Osteoblast (primary cell): ENCODE measurements around the gene ADGRG7. TPM values are rescaled to one million over a fixed set of nuclear protein-coding genes. Genes with fewer than 3 reads are reported as not detected.

Experiments
- DNase-seq: peaks from one replicate; pipeline ENCODE4 v3.0.0; 2011; ENCODE audit warnings: low spot score, mixed read lengths; ENCODE audit not compliant: insufficient read length; ENCODE audit errors: missing footprints
- H2AFZ ChIP-seq: 2 replicates; pipeline ENCODE4 v1.6.0; 2011; ENCODE audit warnings: mild to moderate bottlenecking, low read length
- H3K27ac ChIP-seq: 2 replicates; pipeline ENCODE4 v1.5.1; 2011; ENCODE audit warnings: mild to moderate bottlenecking, low read depth, low read length, moderate library complexity
- H3K27me3 ChIP-seq: 2 replicates; pipeline ENCODE4 v1.6.0; 2012; ENCODE audit warnings: mild to moderate bottlenecking, control low read depth, inconsistent platforms, low read length, moderate library complexity; ENCODE audit not compliant: insufficient read depth
- H3K36me3 ChIP-seq: 2 replicates; pipeline ENCODE4 v1.5.1; 2011; ENCODE audit warnings: mild to moderate bottlenecking, low read length, control low read depth, moderate library complexity; ENCODE audit not compliant: insufficient read depth
- H3K4me1 ChIP-seq: 2 replicates; pipeline ENCODE4 v1.5.1; 2011; ENCODE audit warnings: mild to moderate bottlenecking, low read length, control low read depth, moderate library complexity; ENCODE audit not compliant: insufficient read depth
- H3K4me2 ChIP-seq: 2 replicates; pipeline ENCODE4 v1.6.0; 2011; ENCODE audit warnings: mild to moderate bottlenecking, low read length; ENCODE audit not compliant: insufficient read depth
- H3K4me3 ChIP-seq: fragments of 200-600 bp; sonication (generic); 3 replicates; pipeline ENCODE4 v1.5.1; 2012; ENCODE audit warnings: mild to moderate bottlenecking, low read length, inconsistent platforms; ENCODE audit not compliant: insufficient read depth
- H3K79me2 ChIP-seq: 2 replicates; pipeline ENCODE4 v1.6.0; 2012; ENCODE audit warnings: mild to moderate bottlenecking, low read length, control low read depth, inconsistent platforms; ENCODE audit not compliant: insufficient read depth
- H3K9me3 ChIP-seq: 2 replicates; pipeline ENCODE4 v1.5.1; 2011; ENCODE audit warnings: low read depth, low read length, control low read depth
- H4K20me1 ChIP-seq: 2 replicates; pipeline ENCODE4 v1.6.0; 2012; ENCODE audit warnings: mild to moderate bottlenecking, low read length, control low read depth; ENCODE audit not compliant: insufficient read depth
- CTCF ChIP-seq: IDR thresholded peaks from 2 replicates; pipeline ENCODE4 v1.5.1; 2011; ENCODE audit warnings: mild to moderate bottlenecking, low read depth, low read length, moderate library complexity; ENCODE audit errors: extremely low read depth
- total RNA-seq: library from RNA; depleted of rRNA; stranded (reverse); fragments of >200 nt; gene quantifications from 2 replicates; pipeline ENCODE4 v1.2.3, GENCODE V29; 2012

The ADGRG7 gene
- total RNA-seq, 1 donor = not detected

GRCh38 chr3:100605358-100605757 lies 4.0 kb upstream of the ADGRG7 start:
- H3K4me1 ChIP-seq = peaks cover 11% of the 10 kb centered on the region

DNA sequence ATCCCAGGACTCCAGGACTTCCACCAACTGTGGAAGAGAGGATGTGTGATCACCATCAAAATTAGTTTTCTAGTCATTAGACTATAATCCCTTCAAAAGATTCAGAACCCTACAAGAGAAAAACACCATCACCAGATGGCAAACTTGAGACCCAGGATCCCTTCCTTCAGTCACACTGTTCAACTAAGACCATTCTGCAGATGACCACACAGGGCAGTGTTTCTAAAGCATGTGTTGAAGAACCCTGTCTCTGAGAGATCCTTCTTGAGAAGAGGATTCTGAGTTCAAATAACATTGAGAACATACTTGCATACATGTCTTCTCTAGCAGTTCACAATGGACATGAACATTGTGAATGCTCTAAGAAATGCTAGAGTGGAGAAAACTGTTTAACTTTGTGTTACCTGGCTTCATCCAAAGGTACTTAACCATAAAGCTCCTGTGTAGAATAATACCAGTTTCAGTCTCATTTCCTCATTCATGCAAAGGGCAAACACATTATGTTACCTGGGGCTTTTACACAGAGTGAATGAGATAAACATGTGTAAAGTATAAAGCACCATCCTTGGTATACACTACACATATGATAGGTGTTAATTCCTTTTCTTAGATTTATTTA lies 2.4 kb upstream of the ADGRG7 start:
- no peak for DNase-seq
- no peaks in the 10 kb centered on the region for H4K20me1 ChIP-seq
- H3K9me3 ChIP-seq = no peaks in the 10 kb centered on the region
- peaks cover 36% of the 10 kb centered on the region for H3K27me3 ChIP-seq
- H2AFZ ChIP-seq = no peak overlapping the region
- no peak overlapping the region for H3K27ac ChIP-seq
- H3K4me2 ChIP-seq = no peak overlapping the region
- no peaks in the 10 kb centered on the region for H3K36me3 ChIP-seq
- no peaks in the 10 kb centered on the region for H3K79me2 ChIP-seq
- peak; percentile 18 for TF ChIP-seq CTCF
- peaks cover 11% of the 10 kb centered on the region for H3K4me1 ChIP-seq
- no peak overlapping the region for H3K4me3 ChIP-seq

More at GRCh38 chr3:100605358-100605757, 4.0 kb upstream of the ADGRG7 start:
- no peaks in the 10 kb centered on the region for H3K79me2 ChIP-seq
- no peaks in the 10 kb centered on the region for H4K20me1 ChIP-seq
- H3K4me3 ChIP-seq = no peak overlapping the region
- H3K27ac ChIP-seq = no peak overlapping the region
- no peak for DNase-seq
- peaks cover 25% of the 10 kb centered on the region for H3K27me3 ChIP-seq
- no peaks in the 10 kb centered on the region for H3K36me3 ChIP-seq
- H3K4me2 ChIP-seq = no peak overlapping the region
- H2AFZ ChIP-seq = no peak overlapping the region
- no peak for TF ChIP-seq CTCF
- no peaks in the 10 kb centered on the region for H3K9me3 ChIP-seq

DNA sequence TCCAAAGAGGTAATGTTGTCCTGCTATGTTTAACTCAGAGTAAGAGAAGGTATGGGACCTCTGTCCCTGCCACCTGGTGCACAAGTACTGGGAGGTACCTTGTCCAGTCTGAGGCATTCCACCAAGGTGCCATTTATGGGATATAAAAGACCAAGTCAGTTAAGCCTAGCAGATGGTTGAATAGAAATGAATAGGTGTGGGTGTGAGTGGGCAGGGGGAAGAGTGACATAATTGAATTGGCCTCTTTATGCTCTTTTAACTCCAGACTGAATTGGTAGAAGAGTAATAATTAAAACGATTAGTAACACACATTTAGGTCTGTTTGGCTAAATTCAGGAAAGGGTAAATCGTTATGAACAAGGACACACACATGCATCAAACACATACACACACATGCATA lies 562 bp downstream of the ADGRG7 start:
- H3K79me2 ChIP-seq = no peaks in the 10 kb centered on the region
- H3K27ac ChIP-seq = no peak overlapping the region
- TF ChIP-seq CTCF = no peak
- no peak overlapping the region for H3K4me2 ChIP-seq
- H3K9me3 ChIP-seq = no peaks in the 10 kb centered on the region
- H2AFZ ChIP-seq = no peak overlapping the region
- H3K4me1 ChIP-seq = no peaks in the 10 kb centered on the region
- H3K4me3 ChIP-seq = no peak overlapping the region
- peaks cover 42% of the 10 kb centered on the region for H3K27me3 ChIP-seq
- no peaks in the 10 kb centered on the region for H3K36me3 ChIP-seq
- H4K20me1 ChIP-seq = no peaks in the 10 kb centered on the region
- DNase-seq = no peak

DNA sequence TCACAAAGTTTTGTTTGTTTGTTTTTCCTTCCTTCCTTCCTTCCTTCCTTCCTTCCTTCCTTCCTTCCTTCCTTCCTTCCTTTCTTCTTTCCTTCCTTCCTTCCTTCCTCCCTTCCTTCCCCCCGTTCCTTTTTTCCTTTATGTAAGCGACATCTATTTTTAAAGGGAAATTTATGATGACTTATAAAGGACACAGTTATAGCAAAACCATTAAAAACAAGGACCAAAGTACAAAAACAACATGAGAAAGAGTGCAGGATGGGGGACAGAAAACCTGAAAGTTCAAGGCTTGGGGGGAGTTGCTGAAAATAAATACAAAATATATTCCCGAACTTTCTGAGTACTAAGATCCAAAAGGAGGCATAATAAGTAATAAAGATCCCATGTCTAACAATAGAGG lies 1.8 kb downstream of the ADGRG7 start:
- TF ChIP-seq CTCF = no peak
- Histone ChIP-seq H3K4me3 (no peak overlapping the region), H3K79me2 (no peaks in the 10 kb centered on the region), H3K27ac (no peak overlapping the region), H4K20me1 (no peaks in the 10 kb centered on the region), H3K4me1 (peaks cover 6% of the 10 kb centered on the region), H2AFZ (no peak overlapping the region), H3K4me2 (no peak overlapping the region), H3K27me3 (peaks cover 49% of the 10 kb centered on the region), H3K9me3 (no peaks in the 10 kb centered on the region), H3K36me3 (no peaks in the 10 kb centered on the region)
- DNase-seq = no peak
